Stimulated activated CD8-positive, alpha-beta memory T cell treated with anti-CD3 and anti-CD28 coated beads, Interleukin-12 subunit alpha, Interleukin-12 subunit beta, amount 100 ng/mL, for 24 hours (primary cell): ENCODE data around the gene INTS6.

Source experiments
- DNase-seq: peaks from one replicate; pipeline ENCODE4 v3.0.0-alpha.2; 2020; ENCODE audit errors: extremely low read depth

The INTS6 gene

DNA sequence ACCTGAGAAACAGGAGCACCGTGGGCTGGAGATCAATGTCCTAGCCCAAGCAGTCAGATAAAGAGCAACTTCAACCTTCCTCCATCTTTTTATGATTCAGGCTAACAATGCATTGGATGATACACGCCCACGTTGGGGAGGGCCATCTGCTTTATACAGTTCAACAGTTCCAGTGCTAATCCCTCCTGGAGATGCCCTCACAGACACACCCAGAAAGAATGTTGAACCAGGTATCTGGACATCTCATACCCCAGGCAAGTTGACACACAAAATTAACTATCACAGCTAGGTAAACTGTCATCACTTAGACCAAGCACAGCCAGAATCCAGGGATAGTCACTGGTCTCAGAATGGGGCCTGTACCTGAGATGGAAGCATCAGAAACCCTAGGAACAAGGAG, 134.0 kb downstream of the INTS6 start:
- DNase-seq: no peak

DNA sequence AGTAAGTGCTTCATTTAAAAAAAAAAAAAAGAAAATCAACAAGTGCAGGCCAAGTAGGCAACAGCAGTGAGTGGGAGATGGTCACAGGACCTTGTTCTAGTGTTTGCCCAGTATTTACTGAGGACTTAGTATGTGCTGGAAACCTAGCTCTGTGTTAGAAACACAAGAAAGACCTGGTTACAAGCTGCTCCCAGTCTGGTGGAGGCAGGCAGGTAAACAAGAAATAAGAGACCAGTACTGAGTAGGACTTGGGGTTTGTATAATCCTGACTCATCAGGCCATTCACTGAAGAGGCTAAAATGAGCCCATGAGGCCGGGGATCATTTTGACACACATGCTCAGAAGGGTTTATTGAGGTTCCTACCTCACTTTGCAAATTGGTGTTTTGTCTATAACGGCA, 134.8 kb downstream of the INTS6 start:
- DNase-seq: no peak

DNA sequence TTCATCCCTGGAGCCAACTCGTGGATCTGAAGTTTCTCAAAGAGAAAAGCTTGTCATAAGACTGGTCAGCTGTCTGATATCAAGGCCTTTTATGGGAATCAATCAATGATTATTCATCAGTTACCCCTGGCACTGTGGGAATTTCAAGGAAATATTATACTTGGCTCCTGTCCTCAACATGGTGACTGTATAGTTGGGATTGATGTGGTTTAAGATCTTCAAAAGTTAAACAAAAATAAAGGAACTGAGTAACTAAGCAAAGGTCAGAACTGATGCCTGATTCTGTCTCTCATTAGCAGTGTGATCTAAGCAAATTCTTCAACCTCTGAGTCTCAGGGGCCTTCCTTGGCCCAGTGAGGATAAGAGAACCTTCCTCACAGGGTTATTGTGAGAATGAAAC, 135.6 kb downstream of the INTS6 start:
- DNase-seq: no peak

DNA sequence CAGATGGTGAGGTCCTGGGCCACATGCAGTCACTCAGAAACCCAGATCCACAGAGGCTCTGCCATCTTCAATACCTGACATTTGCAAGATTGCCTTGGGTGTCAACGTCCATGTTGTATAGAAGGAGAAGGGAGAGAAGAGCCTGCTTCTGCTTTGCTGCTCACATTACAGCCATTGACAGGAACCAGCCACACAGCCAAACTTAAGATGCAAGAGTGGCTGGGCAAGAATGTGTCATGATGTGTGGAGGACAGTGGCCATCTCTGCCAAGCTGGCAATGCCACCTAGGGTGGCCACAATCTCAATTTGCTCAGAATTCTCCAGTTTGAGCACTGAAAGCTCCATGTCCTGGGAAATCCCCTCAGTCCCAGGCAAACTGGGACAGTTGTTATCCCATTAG, 139.2 kb downstream of the INTS6 start:
- no peak for DNase-seq

DNA sequence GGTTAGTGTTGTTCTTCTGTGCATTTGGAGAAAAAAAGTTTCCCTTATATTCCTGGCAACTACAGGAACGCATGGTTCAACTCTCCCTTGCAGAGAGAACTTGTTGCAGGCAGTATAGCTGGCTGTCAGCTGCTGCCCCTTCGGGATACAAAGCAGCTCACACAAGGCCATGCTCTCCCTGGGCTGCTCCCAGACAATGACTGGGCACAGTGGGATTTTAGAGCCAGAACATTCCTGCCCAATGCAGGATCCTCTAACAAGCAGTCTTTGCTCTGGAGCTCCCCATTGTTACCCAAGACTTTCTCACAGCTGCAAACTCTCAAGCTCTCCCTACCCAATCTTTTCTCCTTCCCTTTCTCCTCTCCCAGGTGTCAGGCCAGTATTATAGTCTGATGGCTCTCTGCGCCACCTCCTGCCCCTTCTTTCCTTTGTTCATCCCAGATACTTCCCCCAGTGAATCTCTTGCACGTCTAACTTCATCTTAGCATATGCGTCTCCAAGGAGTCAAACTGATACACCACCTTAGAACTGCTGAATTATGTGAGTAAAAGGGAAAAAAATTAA, 140.8 kb downstream of the INTS6 start:
- no peak for DNase-seq
